Pancreas (tissue), 10 donors: ENCODE results near the gene MPP2. TPM values are rescaled to one million over a fixed set of nuclear protein-coding genes. Genes with fewer than 3 reads are reported as not detected.

Experiments
- ATAC-seq, 4 donors: fragments of 200-7000 bp; cut with Tn5 transposase; one replicate each; pipeline versions ENCODE4 v1.8.0 to v1.9.1; 2020; ENCODE audit warnings: mild to moderate bottlenecking in 4 of 4, moderate library complexity in 4 of 4
- DNase-seq, 6 donors: peaks; one replicate each; pipeline ENCODE4 v3.0.0-alpha.2; 2020
- FAIRE-seq: peaks from 2 replicates; lab custom pipeline; 2012; peaks lifted over from hg19 to GRCh38; lab: Jason Lieb, UNC
- H3K27ac ChIP-seq, 4 donors: fragments of 200-600 bp; sonication (generic); 1 replicate in 3 of 4; 2 replicates in 1 of 4; pipeline versions ENCODE4 v1.5.0 to v1.8.0; 2020
- H3K27me3 ChIP-seq, 4 donors: fragments of 200-600 bp; one replicate each; pipeline ENCODE4 v1.8.0; 2021
- H3K36me3 ChIP-seq, 3 donors: fragments of 200-600 bp; sonication (generic) in 1 of 3; one replicate each; pipeline versions ENCODE4 v1.5.0 to v1.8.0; 2020 to 2021
- H3K4me1 ChIP-seq, 3 donors: fragments of 200-600 bp; one replicate each; pipeline ENCODE4 v1.8.0; 2021
- H3K4me3 ChIP-seq, 4 donors: fragments of 200-600 bp; sonication (generic) in 2 of 4; one replicate each; pipeline versions ENCODE4 v1.5.0 to v1.8.0; 2020 to 2021
- H3K9me3 ChIP-seq, 4 donors: fragments of 200-600 bp; one replicate each; pipeline ENCODE4 v1.8.0; 2021
- CTCF ChIP-seq, 4 donors: fragments of 200-600 bp; sonication (generic) in 3 of 4; IDR thresholded peaks; one replicate each; pipeline versions ENCODE4 v1.5.0 to v1.8.0; 2021; ENCODE audit warnings: antibody characterized with exemption in 4 of 4
- WGBS, 2 donors: extraction: QIAGEN DNeasy Blood & Tissue Kit; methylation state at CpG; one replicate each; pipeline ENCODE4 v1.1.7; 2013; 5-methylcytosine and 5-hydroxymethylcytosine counted together
- intact Hi-C, 3 donors: fragments of 100-400 bp; cut with DNase I; formaldehyde crosslinking; loops; one replicate each; pipeline versions ENCODE4 v1.11.1 to v1.14.2; 2022
- polyA plus RNA-seq, 2 donors: library from polyadenylated mRNA; stranded (reverse); fragments of 200-250 nt; gene quantifications; one replicate each; pipeline ENCODE4 v1.2.3, GENCODE V29; 2013
- total RNA-seq, 6 donors: library from RNA; stranded (reverse); fragmentation: NEBNext Ultra II Directional in 4 of 6; extraction: Animal tissue kit (Norgen Biotek cat#: 25700) in 4 of 6; gene quantifications; one replicate each; pipeline versions ENCODE4 v1.2.1 to v1.2.4, GENCODE V29; 2021 to 2023
- donor health status: healthy with polysubstance abuse.
- donor health status: DM: no; HTN: no; CAD: no; lungs with moderate emphysema.
- donor health status: DM: no; HTN: no; CAD: no.
- donor health status: control.
- donor health status: control.
- donor health status: Bipolar disorder and iron deficiency.
- donor health status: DM: yes; HTN: yes; CAD: no.
- donor health status: DM: no; HTN: no; CAD: no.
- donor health status: DM: no; HTN: no; CAD: no.
- donor health status: DM: yes; HTN: yes; CAD: no.

Gene MPP2
- total and polyA plus RNA-seq, 8 donors: 1.0 to 6.6 (median 2.2) TPM

GRCh38 chr17:43913584-43913983, 6.2 kb upstream of the MPP2 start:
- H3K27me3 ChIP-seq: no peaks in the 10 kb centered on the region
- ATAC-seq (no peak), DNase-seq (no peak), FAIRE-seq (no peak)
- TF ChIP-seq CTCF (IDR thresholded peaks at IDR 0.05): no peak
- WGBS, 2 donors: 85% methylated on average over 6 of the region's 6 CpGs
- H3K4me3 ChIP-seq: no peak overlapping the region
- no peaks in the 10 kb centered on the region for H3K9me3 ChIP-seq
- H3K36me3 ChIP-seq: no peaks in the 10 kb centered on the region
- no peaks in the 10 kb centered on the region for H3K4me1 ChIP-seq
- no peak overlapping the region for H3K27ac ChIP-seq
- intact Hi-C loops: no loop called here

- no peak overlapping the region for H3K4me3 ChIP-seq
- WGBS, 2 donors: 72 to 79% methylated on average over 4 of the region's 4 CpGs
- intact Hi-C loops: no loop called here
- no peak for DNase-seq
- no peaks in the 10 kb centered on the region for H3K9me3 ChIP-seq
- H3K36me3 ChIP-seq: no peaks in the 10 kb centered on the region
- H3K4me1 ChIP-seq: no peaks in the 10 kb centered on the region
- H3K27ac ChIP-seq: no peak overlapping the region
- no peak for FAIRE-seq
- TF ChIP-seq CTCF (IDR thresholded peaks at IDR 0.05): no peak
- H3K27me3 ChIP-seq: no peaks in the 10 kb centered on the region
- ATAC-seq: no peak
These were observed 5.4 kb upstream of the MPP2 start for GRCh38 chr17:43912635-43913304.

- intact Hi-C loops: no loop called here
- WGBS, 2 donors: 18 to 20% methylated on average over 8 of the region's 8 CpGs
- DNase-seq (no peak), FAIRE-seq (no peak), ATAC-seq (no peak)
- Histone ChIP-seq H3K4me3 (no peak overlapping the region), H3K4me1 (no peaks in the 10 kb centered on the region), H3K9me3 (no peaks in the 10 kb centered on the region), H3K27me3 (no peaks in the 10 kb centered on the region), H3K36me3 (no peaks in the 10 kb centered on the region), H3K27ac (no peak overlapping the region)
- TF ChIP-seq CTCF (IDR thresholded peaks at IDR 0.05): no peak
These were observed 4.6 kb upstream of the MPP2 start for GRCh38 chr17:43911904-43912303.

- H3K36me3 ChIP-seq: no peaks in the 10 kb centered on the region
- no peaks in the 10 kb centered on the region for H3K27me3 ChIP-seq
- peaks cover 0 to 7% (median 0%) of the 10 kb centered on the region in 3 donors for H3K4me1 ChIP-seq
- DNase-seq (no peak), ATAC-seq (no peak), FAIRE-seq (no peak)
- no peak overlapping the region for H3K4me3 ChIP-seq
- intact Hi-C loops: no loop called here
- TF ChIP-seq CTCF (IDR thresholded peaks at IDR 0.05): no peak
- 46 to 53% methylated on average over 7 of the region's 7 CpGs for WGBS, 2 donors
- H3K9me3 ChIP-seq: no peaks in the 10 kb centered on the region
- H3K27ac ChIP-seq: no peak overlapping the region
These were observed 2.3 kb upstream of the MPP2 start for GRCh38 chr17:43909537-43910231.
